Neural progenitor cell (in vitro differentiated cells): ENCODE measurements around the gene GTF2F1. TPM values are rescaled to one million over a fixed set of nuclear protein-coding genes. Genes with fewer than 3 reads are reported as not detected.

Source experiments
- DNase-seq: peaks from one replicate; pipeline ENCODE4 v3.0.0-alpha.2; 2016; ENCODE audit warnings: low spot score
- H2AFZ ChIP-seq: fragments of 200-600 bp; sonication (generic); replicated peaks from 2 replicates; pipeline ENCODE4 v1.6.1; 2016; ENCODE audit warnings: antibody characterized with exemption
- H3F3A ChIP-seq: fragments of 200-600 bp; sonication (generic); 2 replicates; pipeline ENCODE4 v1.6.1; 2016; ENCODE audit warnings: antibody characterized with exemption, low read depth
- H3K27ac ChIP-seq: fragments of 200-600 bp; sonication (generic); 2 replicates; pipeline ENCODE4 v1.5.1; 2016; ENCODE audit warnings: mild to moderate bottlenecking
- H3K27me3 ChIP-seq: fragments of 200-600 bp; sonication (generic); 2 replicates; pipeline ENCODE4 v1.6.1; 2016; ENCODE audit warnings: mild to moderate bottlenecking, moderate library complexity
- H3K36me3 ChIP-seq: fragments of 200-600 bp; sonication (generic); 2 replicates; pipeline ENCODE4 v1.5.1; 2016
- H3K4me1 ChIP-seq: fragments of 200-600 bp; sonication (generic); 2 replicates; pipeline ENCODE4 v1.6.1; 2016; ENCODE audit warnings: mixed run types
- H3K4me2 ChIP-seq: fragments of 200-600 bp; sonication (generic); 2 replicates; pipeline ENCODE4 v1.6.1; 2016
- H3K4me3 ChIP-seq: fragments of 200-600 bp; sonication (generic); 2 replicates; pipeline ENCODE4 v1.5.1; 2016
- H3K79me2 ChIP-seq: fragments of 200-600 bp; sonication (generic); 2 replicates; pipeline ENCODE4 v1.6.1; 2016; ENCODE audit warnings: low read depth
- H3K9ac ChIP-seq: fragments of 200-600 bp; sonication (generic); 2 replicates; pipeline ENCODE4 v1.6.1; 2016
- H3K9me3 ChIP-seq: fragments of 200-600 bp; sonication (generic); 2 replicates; pipeline ENCODE4 v1.5.1; 2016; ENCODE audit warnings: low read depth
- H4K20me1 ChIP-seq: fragments of 200-600 bp; sonication (generic); 2 replicates; pipeline ENCODE4 v1.6.1; 2016; ENCODE audit warnings: low read depth
- H3K27ac Mint-ChIP-seq: 3 replicates; pipeline ENCODE4 v1.8.0; 2021; ENCODE audit warnings: mixed read lengths
- H3K27me3 Mint-ChIP-seq: 2 replicates; pipeline ENCODE4 v1.8.0; 2022; ENCODE audit warnings: low read depth, mild to moderate bottlenecking, inconsistent platforms, moderate library complexity, mixed read lengths; ENCODE audit not compliant: insufficient read depth
- H3K36me3 Mint-ChIP-seq: 3 replicates; pipeline ENCODE4 v1.8.0; 2021; ENCODE audit warnings: mixed read lengths
- H3K4me1 Mint-ChIP-seq: 3 replicates; pipeline ENCODE4 v1.8.0; 2021; ENCODE audit warnings: mixed read lengths
- H3K4me3 Mint-ChIP-seq: 3 replicates; pipeline ENCODE4 v1.8.0; 2021; ENCODE audit warnings: mild to moderate bottlenecking, moderate library complexity, mixed read lengths
- H3K9me3 Mint-ChIP-seq: 3 replicates; pipeline ENCODE4 v1.8.0; 2020; ENCODE audit warnings: mixed read lengths
- EZH2 ChIP-seq: fragments of 200-600 bp; sonication (generic); IDR thresholded peaks from 2 replicates; pipeline ENCODE4 v1.6.1; 2017; ENCODE audit warnings: antibody characterized with exemption, mild to moderate bottlenecking, moderate library complexity
- EZH2phosphoT487 ChIP-seq: fragments of 200-600 bp; sonication (generic); IDR thresholded peaks from 2 replicates; pipeline ENCODE4 v1.6.1; 2017; ENCODE audit warnings: antibody characterized with exemption
- total RNA-seq: library from RNA; depleted of rRNA; stranded (reverse); fragments of >200 nt; gene quantifications from 2 replicates; pipeline ENCODE4 v1.2.3, GENCODE V29; 2015; ENCODE audit warnings: low replicate concordance
- TF ChIP-seq, protein P1 (sequence below): fragments of 200-600 bp; sonication (generic); IDR thresholded peaks from 2 replicates; pipeline ENCODE4 v1.5.1; 2017; ENCODE audit warnings: antibody characterized with exemption, mild to moderate bottlenecking

The GTF2F1 gene
- total RNA-seq, 1 donor from 2014 or later: 36.9 TPM

DNA sequence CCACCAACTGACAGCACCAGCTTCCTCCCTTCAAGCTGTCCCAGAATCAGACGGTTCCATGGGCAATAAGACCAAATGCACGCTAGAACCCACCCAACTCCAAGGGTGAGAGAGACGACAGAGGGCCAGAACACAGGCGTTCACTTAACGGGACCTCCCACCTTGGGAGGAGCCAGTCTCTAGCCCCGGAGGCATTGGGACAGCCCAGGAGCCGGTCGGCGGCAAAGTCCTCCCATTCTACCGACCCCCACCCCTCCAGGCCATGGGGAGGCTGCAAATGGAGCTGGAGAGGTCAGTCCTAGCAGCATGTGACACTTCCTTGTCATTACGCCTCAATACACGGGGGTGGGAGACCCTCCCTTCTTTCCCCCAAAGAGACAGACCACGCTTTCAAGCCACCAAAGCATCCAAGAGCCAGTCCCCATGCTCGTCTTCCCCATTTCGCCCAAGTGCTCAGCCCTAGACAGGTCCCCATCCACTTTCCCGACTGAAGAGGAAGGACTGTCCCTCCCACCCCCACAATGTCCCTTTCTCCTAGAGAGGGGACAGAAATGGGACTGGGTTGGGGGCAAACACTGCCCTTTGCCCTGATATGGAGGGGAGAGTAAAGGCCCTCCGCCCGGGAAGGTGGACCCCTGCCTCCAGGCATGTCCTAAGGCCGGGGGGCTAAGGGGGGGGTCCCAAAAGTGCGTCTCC, 30.7 kb upstream of the GTF2F1 start:
- peaks cover 14% of the 10 kb centered on the region for H3K36me3 Mint-ChIP-seq

DNA sequence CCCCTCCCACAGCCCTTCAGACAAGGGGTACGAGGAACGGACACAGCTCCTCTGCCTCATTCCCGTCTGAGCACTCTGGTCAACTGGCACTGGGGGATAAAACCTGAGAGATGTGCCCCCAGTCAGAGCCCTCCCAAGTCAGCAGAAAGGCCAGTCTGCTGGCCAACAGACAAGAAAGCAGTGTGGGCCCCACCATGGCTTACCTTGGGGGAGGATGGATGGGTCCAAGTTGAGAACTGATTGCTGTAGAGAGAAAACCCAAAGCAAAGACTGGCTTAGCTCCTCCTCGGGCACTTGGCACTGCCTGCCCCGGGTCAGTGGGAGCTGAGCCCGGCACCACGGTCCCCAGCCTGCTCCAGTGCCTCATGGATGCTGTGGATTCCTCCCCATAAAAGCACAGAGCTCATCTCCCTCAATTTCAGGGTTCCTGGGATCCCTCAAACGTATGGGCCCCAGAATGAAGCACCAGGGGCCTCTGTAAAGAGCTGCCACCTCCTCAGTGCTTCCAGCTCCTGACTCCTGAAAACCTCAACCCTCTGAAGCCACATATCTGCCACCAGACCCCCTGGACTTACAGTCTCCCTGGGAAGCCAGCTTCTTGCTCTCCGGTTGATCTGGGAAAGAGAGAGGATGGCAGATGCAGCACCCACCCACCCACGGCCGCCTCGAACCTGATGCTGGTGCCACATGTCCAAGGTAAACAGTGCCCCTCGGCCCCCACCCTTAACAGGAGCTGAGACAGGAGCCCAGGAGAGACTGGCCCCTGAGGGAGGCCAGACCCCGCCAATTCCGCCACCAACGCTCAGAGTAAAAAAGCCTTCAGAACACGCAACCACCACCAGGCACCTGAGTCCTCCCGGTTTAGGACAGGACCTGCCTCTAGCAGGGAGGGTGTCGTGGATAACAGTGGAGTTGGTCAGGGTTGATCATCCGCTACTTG, 28.4 kb upstream of the GTF2F1 start:
- H3K9ac ChIP-seq: peak overlapping the region; percentile 47
- H3K9me3 ChIP-seq: no peaks in the 10 kb centered on the region
- H3K4me3 ChIP-seq: no peak overlapping the region
- no peak overlapping the region for H2AFZ ChIP-seq
- H3K27me3 ChIP-seq: no peaks in the 10 kb centered on the region
- TF ChIP-seq, protein P1, sequence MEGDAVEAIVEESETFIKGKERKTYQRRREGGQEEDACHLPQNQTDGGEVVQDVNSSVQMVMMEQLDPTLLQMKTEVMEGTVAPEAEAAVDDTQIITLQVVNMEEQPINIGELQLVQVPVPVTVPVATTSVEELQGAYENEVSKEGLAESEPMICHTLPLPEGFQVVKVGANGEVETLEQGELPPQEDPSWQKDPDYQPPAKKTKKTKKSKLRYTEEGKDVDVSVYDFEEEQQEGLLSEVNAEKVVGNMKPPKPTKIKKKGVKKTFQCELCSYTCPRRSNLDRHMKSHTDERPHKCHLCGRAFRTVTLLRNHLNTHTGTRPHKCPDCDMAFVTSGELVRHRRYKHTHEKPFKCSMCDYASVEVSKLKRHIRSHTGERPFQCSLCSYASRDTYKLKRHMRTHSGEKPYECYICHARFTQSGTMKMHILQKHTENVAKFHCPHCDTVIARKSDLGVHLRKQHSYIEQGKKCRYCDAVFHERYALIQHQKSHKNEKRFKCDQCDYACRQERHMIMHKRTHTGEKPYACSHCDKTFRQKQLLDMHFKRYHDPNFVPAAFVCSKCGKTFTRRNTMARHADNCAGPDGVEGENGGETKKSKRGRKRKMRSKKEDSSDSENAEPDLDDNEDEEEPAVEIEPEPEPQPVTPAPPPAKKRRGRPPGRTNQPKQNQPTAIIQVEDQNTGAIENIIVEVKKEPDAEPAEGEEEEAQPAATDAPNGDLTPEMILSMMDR: no peak
- no peak for TF ChIP-seq EZH2phosphoT487
- no peak for TF ChIP-seq EZH2
- peak overlapping the region; percentile 82 for H3K4me2 ChIP-seq
- peaks cover 14% of the 10 kb centered on the region for H3K27me3 Mint-ChIP-seq
- H3K4me1 ChIP-seq: peaks cover 13% of the 10 kb centered on the region
- no peaks in the 10 kb centered on the region for H3K9me3 Mint-ChIP-seq
- peaks cover 28% of the 10 kb centered on the region for H3K4me1 Mint-ChIP-seq
- peak overlapping the region; percentile 48 for H3K4me3 Mint-ChIP-seq
- no peak overlapping the region for H3K27ac Mint-ChIP-seq
- H3K27ac ChIP-seq: no peak overlapping the region
- peaks cover 78% of the 10 kb centered on the region for H4K20me1 ChIP-seq
- peaks cover 74% of the 10 kb centered on the region for H3K79me2 ChIP-seq
- no peaks in the 10 kb centered on the region for H3K36me3 ChIP-seq
- peaks cover 18% of the 10 kb centered on the region for H3F3A ChIP-seq
- H3K36me3 Mint-ChIP-seq: peaks cover 16% of the 10 kb centered on the region
- no peak for DNase-seq

More for the DNA sequence above, 30.7 kb upstream of the GTF2F1 start:
- Histone ChIP-seq H3K4me1 (peaks cover 13% of the 10 kb centered on the region), H3F3A (peaks cover 8% of the 10 kb centered on the region), H4K20me1 (peaks cover 55% of the 10 kb centered on the region), H3K4me2 (peak overlapping the region; percentile 82), H3K9ac (peak overlapping the region; percentile 84), H3K79me2 (peaks cover 56% of the 10 kb centered on the region), H3K4me3 (peak overlapping the region; percentile 71), H3K27me3 (no peaks in the 10 kb centered on the region), H3K36me3 (no peaks in the 10 kb centered on the region), H3K9me3 (no peaks in the 10 kb centered on the region), H2AFZ (no peak overlapping the region), H3K27ac (no peak overlapping the region)
- Mint-ChIP-seq H3K27ac (peak overlapping the region; percentile 37), H3K4me3 (peak overlapping the region; percentile 96), H3K27me3 (peaks cover 11% of the 10 kb centered on the region), H3K9me3 (no peaks in the 10 kb centered on the region), H3K4me1 (peaks cover 28% of the 10 kb centered on the region)
- peak; percentile 75 for DNase-seq
- TF ChIP-seq, protein P1: no peak
- TF ChIP-seq EZH2 (no peak), EZH2phosphoT487 (no peak)

DNA sequence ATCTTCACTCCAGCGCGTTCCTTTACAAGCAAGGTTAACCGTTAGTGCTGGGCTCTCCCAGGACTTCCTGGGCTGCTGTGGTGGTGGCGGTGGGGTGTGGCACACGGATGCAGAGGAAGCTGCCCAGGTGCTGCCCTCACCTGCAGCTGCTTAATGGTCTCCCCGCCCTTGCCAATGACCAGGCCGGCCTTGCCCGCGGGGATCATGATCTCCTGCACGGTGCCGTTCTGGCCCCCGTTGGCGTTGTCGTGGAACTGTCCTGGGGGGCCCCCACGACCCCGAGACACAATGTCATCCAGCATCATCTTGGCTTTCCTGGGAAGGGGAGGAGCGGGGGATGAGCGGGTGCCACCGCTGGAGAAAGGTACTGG, 25.6 kb upstream of the GTF2F1 start:
- Histone ChIP-seq H3F3A (peaks cover 30% of the 10 kb centered on the region), H3K9ac (no peak overlapping the region), H3K4me3 (no peak overlapping the region), H3K79me2 (peaks cover 67% of the 10 kb centered on the region), H4K20me1 (peaks cover 98% of the 10 kb centered on the region), H3K27me3 (no peaks in the 10 kb centered on the region), H3K27ac (no peak overlapping the region), H3K36me3 (no peaks in the 10 kb centered on the region), H3K9me3 (no peaks in the 10 kb centered on the region), H3K4me1 (peaks cover 13% of the 10 kb centered on the region), H3K4me2 (no peak overlapping the region), H2AFZ (no peak overlapping the region)
- H3K9me3 Mint-ChIP-seq: no peaks in the 10 kb centered on the region
- TF ChIP-seq, protein P1: no peak
- TF ChIP-seq EZH2: no peak
- no peak for TF ChIP-seq EZH2phosphoT487
- H3K27me3 Mint-ChIP-seq: peaks cover 17% of the 10 kb centered on the region
- H3K4me1 Mint-ChIP-seq: peaks cover 19% of the 10 kb centered on the region
- no peak for DNase-seq
- H3K27ac Mint-ChIP-seq: no peak overlapping the region
- H3K36me3 Mint-ChIP-seq: peaks cover 23% of the 10 kb centered on the region
- H3K4me3 Mint-ChIP-seq: no peak overlapping the region
